GM12878 (cell line): ENCODE data around the gene TMEM86B. TPM values are rescaled to one million over a fixed set of nuclear protein-coding genes. Genes with fewer than 3 reads are reported as not detected.

ENCODE experiments used
- ATAC-seq: fragments of 200-7000 bp; cut with Tn5 transposase; 3 replicates; pipeline ENCODE4 v1.9.1; 2020; ENCODE audit warnings: mild to moderate bottlenecking, moderate library complexity
- BruUV-seq: library from RNA; stranded (reverse); fragments of 400-500 nt; replicated peaks from 2 replicates; lab custom pipeline; 2021; lab: Mats Ljungman, UMichigan
- CTCF ChIA-PET: fragments of 300-600 bp; sonication (Branson Sonifier 250); formaldehyde crosslinking; extraction: SDS; loops from one replicate; lab custom pipeline; 2021; ENCODE audit warnings: inconsistent platforms; lab: Yijun Ruan, JAX
- POLR2A ChIA-PET: fragments of 350-600 bp; formaldehyde crosslinking; extraction: SDS; loops from one replicate; lab custom pipeline; 2021; ENCODE audit warnings: inconsistent platforms; lab: Charles Lee
- RAD21 ChIA-PET: fragments of 300-600 bp; sonication (Branson Sonifier 250); formaldehyde crosslinking; loops from one replicate; lab custom pipeline; 2023; ENCODE audit warnings: antibody characterized with exemption; ENCODE audit not compliant: unreplicated experiment; lab: Charles Lee
- SMC1A ChIA-PET: fragments of 300-600 bp; sonication (Branson Sonifier 250); formaldehyde crosslinking; loops from one replicate; lab custom pipeline; 2023; ENCODE audit not compliant: unreplicated experiment, uncharacterized antibody; lab: Charles Lee
- DNase-seq: peaks from one replicate; pipeline ENCODE4 v3.0.0-alpha.2; 2011; ENCODE audit warnings: low read depth, low spot score
- FAIRE-seq: peaks from 3 replicates; lab custom pipeline; 2011; peaks lifted over from hg19 to GRCh38; lab: Jason Lieb, UNC
- H2AFZ ChIP-seq: 2 replicates; pipeline ENCODE4 v1.6.0; 2011; ENCODE audit warnings: low read depth, low read length, control low read depth; ENCODE audit not compliant: control insufficient read depth
- H3K27ac ChIP-seq: 2 replicates; pipeline ENCODE4 v1.5.1; 2011; ENCODE audit warnings: control low read depth; ENCODE audit not compliant: control insufficient read depth, insufficient read depth
- H3K27me3 ChIP-seq, 2 experiments: replicated peaks in 1 of 2; 2 replicates each; pipeline versions ENCODE4 v1.6.0 to v1.6.1; 2011; ENCODE audit warnings: low read length in 1 of 2; ENCODE audit not compliant: control insufficient read depth in 2 of 2, insufficient read depth in 2 of 2
- H3K36me3 ChIP-seq, 2 experiments: 2 replicates each; pipeline ENCODE4 v1.5.1; 2011; ENCODE audit warnings: low read length in 1 of 2; ENCODE audit not compliant: control insufficient read depth in 2 of 2, insufficient read depth in 2 of 2
- H3K4me1 ChIP-seq: 2 replicates; pipeline ENCODE4 v1.6.1; 2011; ENCODE audit warnings: mild to moderate bottlenecking, low read length, moderate library complexity, mixed read lengths; ENCODE audit not compliant: control insufficient read depth, insufficient read depth
- H3K4me2 ChIP-seq: 2 replicates; pipeline ENCODE4 v1.6.0; 2011; ENCODE audit warnings: control low read depth; ENCODE audit not compliant: control insufficient read depth, insufficient read depth
- H3K4me3 ChIP-seq: fragments of 200-600 bp; sonication (generic); 2 replicates; pipeline ENCODE4 v1.5.1; 2016
- H3K79me2 ChIP-seq: 2 replicates; pipeline ENCODE4 v1.6.0; 2011; ENCODE audit warnings: low read length; ENCODE audit not compliant: control insufficient read depth, insufficient read depth
- H3K9ac ChIP-seq: 2 replicates; pipeline ENCODE4 v1.8.0; 2011; ENCODE audit warnings: low read length, control low read depth, mixed read lengths; ENCODE audit not compliant: control insufficient read depth, insufficient read depth
- H3K9me3 ChIP-seq: replicated peaks from 3 replicates; pipeline ENCODE4 v1.5.1; 2011; ENCODE audit warnings: mild to moderate bottlenecking, low read length; ENCODE audit not compliant: control insufficient read depth, insufficient read depth
- H4K20me1 ChIP-seq: 2 replicates; pipeline ENCODE4 v1.6.0; 2011; ENCODE audit not compliant: control insufficient read depth, insufficient read depth
- MXI1 ChIP-seq: fragments of 150-350 bp; IDR thresholded peaks from 2 replicates; pipeline ENCODE4 v1.6.1; 2011; ENCODE audit warnings: low read depth, mild to moderate bottlenecking, inconsistent platforms, low read length, improper control_type of control experiment
- POLR2A ChIP-seq: IDR thresholded peaks from 2 replicates; pipeline ENCODE4 v1.6.1; 2011; ENCODE audit warnings: low read depth, mild to moderate bottlenecking, low read length
- POLR2AphosphoS5 ChIP-seq: IDR thresholded peaks from 2 replicates; pipeline ENCODE4 v1.6.1; 2011; ENCODE audit warnings: mild to moderate bottlenecking, low read length, inconsistent platforms
- SPI1 ChIP-seq: IDR thresholded peaks from 2 replicates; pipeline ENCODE4 v1.6.1; 2011; ENCODE audit warnings: low read depth, mild to moderate bottlenecking, low read length, moderate library complexity, borderline replicate concordance; ENCODE audit not compliant: insufficient read depth
- SUZ12 ChIP-seq: fragments of 200-600 bp; sonication (generic); IDR thresholded peaks from one replicate; pipeline ENCODE4 v1.6.1; 2018; ENCODE audit warnings: antibody characterized with exemption, mild to moderate bottlenecking; ENCODE audit not compliant: unreplicated experiment
- ZNF207 ChIP-seq: fragments of 450-650 bp; IDR thresholded peaks from 2 replicates; pipeline ENCODE4 v1.6.1; 2014; ENCODE audit warnings: antibody characterized with exemption, mild to moderate bottlenecking, borderline replicate concordance
- WGBS: methylation state at CpG from one replicate; pipeline ENCODE4 v1.1.6; 2016; ENCODE audit warnings: low lambda C conversion rate; ENCODE audit not compliant: insufficient replicate concordance, insufficient coverage; ENCODE audit errors: missing lambda C conversion rate; 5-methylcytosine and 5-hydroxymethylcytosine counted together
- in situ Hi-C: fragments of 300-500 bp; cut with MboI; formaldehyde crosslinking; loops from 9 replicates; pipeline ENCODE4 v1.14.3; 2018; ENCODE audit warnings: mixed read lengths
- intact Hi-C: fragments of 100-400 bp; cut with micrococcal nuclease; formaldehyde crosslinking; loops from one replicate; pipeline ENCODE4 v1.14.2; 2022; ENCODE audit not compliant: unreplicated experiment
- polyA plus RNA-seq, 11 experiments: library from polyadenylated mRNA; depleted of rRNA in 4 of 11; unstranded in 6 of 11; stranded (reverse) in 5 of 11; fragments of >200 nt; fragmentation: Nextera tagmentation in 4 of 11; fragmentation: Illumina TruSeq in 1 of 11; extraction: Ambion mirVana in 4 of 11; extraction: Trizol in 1 of 11; gene quantifications; 1 replicate in 1 of 11; 2 replicates in 10 of 11; pipeline versions ENCODE4 v1.2.1 to v1.2.3, GENCODE V29; 2011 to 2016; ENCODE audit warnings: inconsistent platforms in 2 of 11, missing spikeins in 2 of 11, low read depth in 1 of 11
- total RNA-seq, 4 experiments: library from RNA; depleted of rRNA in 3 of 4; stranded (reverse); fragments of >200 nt in 3 of 4; fragmentation: Illumina TruSeq in 1 of 4; extraction: Trizol in 1 of 4; gene quantifications; 2 replicates each; pipeline versions ENCODE4 v1.2.1 to v1.2.3, GENCODE V29; 2013 to 2021

Gene TMEM86B
- total and polyA plus RNA-seq, 10 of the 15 experiments (the other 5 are each of a cell fraction or from before 2014, with no cell fraction given) = 0.26 to 10.6 (median 1.8) TPM

GRCh38 chr19:55226788-55227187 lies 1.8 kb downstream of the TMEM86B start:
- RAD21 ChIA-PET = no interaction called here
- Histone ChIP-seq H3K9ac (no peak overlapping the region), H3K36me3 (peaks cover 0 to 32% of the 10 kb centered on the region in 2 experiments; a peak in 3 of 4 replicates), H3K27ac (no peak overlapping the region), H2AFZ (no peak overlapping the region), H4K20me1 (no peaks in the 10 kb centered on the region), H3K4me2 (no peak overlapping the region), H3K79me2 (no peaks in the 10 kb centered on the region), H3K4me3 (no peak overlapping the region), H3K4me1 (no peaks in the 10 kb centered on the region), H3K9me3 (no peaks in the 10 kb centered on the region), H3K27me3 (no peaks in the 10 kb centered on the region)
- CTCF ChIA-PET = interaction anchor here (0.6 kb wide), 1 partner anchor 441 kb away, joined by 3 read pairs; no protein-coding TSS in a partner anchor
- BruUV-seq = no TSS peak
- WGBS = 88% methylated on average over 18 of the region's 18 CpGs
- POLR2A ChIA-PET = interaction anchor here (0.9 kb wide), 1 partner anchor 28 kb away, joined by 3 read pairs; no protein-coding TSS in a partner anchor
- FAIRE-seq (no peak), DNase-seq (no peak), ATAC-seq (no peak)
- SMC1A ChIA-PET = no interaction called here
- in situ Hi-C loops (no loop called here), intact Hi-C loops (no loop called here)
- TF ChIP-seq ZNF207 = no peak
- 0 out of 2 replicates have a peak, but pooled peaks have one; percentile 4 for TF ChIP-seq POLR2AphosphoS5
- TF ChIP-seq MXI1 = no peak
- no peak for TF ChIP-seq SPI1

- no peak overlapping the region for H3K4me2 ChIP-seq
- WGBS = 77% methylated on average over 9 of the region's 9 CpGs
Observed at GRCh38 chr19:55226273-55226672, 2.3 kb downstream of the TMEM86B start.

More at GRCh38 chr19:55226273-55226672, 2.3 kb downstream of the TMEM86B start:
- Histone ChIP-seq H4K20me1 (no peaks in the 10 kb centered on the region), H3K9ac (no peak overlapping the region), H2AFZ (no peak overlapping the region), H3K79me2 (no peaks in the 10 kb centered on the region), H3K4me1 (no peaks in the 10 kb centered on the region), H3K4me3 (no peak overlapping the region), H3K9me3 (no peaks in the 10 kb centered on the region), H3K27me3 (no peaks in the 10 kb centered on the region), H3K36me3 (peaks cover 0 to 27% of the 10 kb centered on the region in 2 experiments; a peak in 3 of 4 replicates), H3K27ac (no peak overlapping the region)
- DNase-seq (no peak), FAIRE-seq (no peak), ATAC-seq (no peak)
- SMC1A ChIA-PET = no interaction called here
- intact Hi-C loops = no loop called here
- BruUV-seq = no TSS peak
- in situ Hi-C loops = no loop called here
- RAD21 ChIA-PET = no interaction called here
- POLR2A ChIA-PET = no interaction called here
- TF ChIP-seq SUZ12 (no peak), POLR2A (peak; percentile 45)
- CTCF ChIA-PET = no interaction called here
